HG03565 (cell line): ENCODE data around the gene SH3BGRL2.
"Not testable (repeated sequence)": the region's sequence is repeated elsewhere in the genome, so short reads cannot be mapped to it uniquely, and the experiment has no call there.

Source experiments
- ATAC-seq: cut with Tn5 transposase; IDR thresholded peaks from one replicate; pipeline ENCODE4 v1.9.1; 2021; ENCODE audit warnings: mild to moderate bottlenecking, moderate library complexity; ENCODE audit not compliant: unreplicated experiment

Gene SH3BGRL2

GRCh38 chr6:79734374-79734773 is 103.2 kb downstream of the SH3BGRL2 start:
- ATAC-seq, result no peak

GRCh38 chr6:79735183-79735582 is 104.1 kb downstream of the SH3BGRL2 start:
- no peak for ATAC-seq

DNA sequence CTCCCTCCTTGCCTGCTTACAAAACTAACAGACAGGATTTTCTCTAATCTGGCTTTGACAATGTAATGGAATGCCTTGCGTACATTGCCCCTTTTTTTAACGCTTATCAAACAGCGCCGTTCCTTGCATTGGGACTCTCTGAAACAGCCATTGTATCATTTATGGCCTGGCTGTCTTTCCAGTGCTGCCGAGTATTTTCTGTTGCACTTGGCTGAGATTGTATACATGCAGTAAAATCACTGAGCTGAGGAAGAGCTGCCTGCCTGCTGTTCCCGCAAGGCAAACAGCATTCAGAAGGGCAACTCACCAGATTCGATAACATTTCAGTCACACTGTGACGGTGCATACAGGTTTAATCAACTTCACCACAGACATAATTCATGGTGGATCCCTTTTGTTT is 106.0 kb downstream of the SH3BGRL2 start:
- no peak for ATAC-seq

DNA sequence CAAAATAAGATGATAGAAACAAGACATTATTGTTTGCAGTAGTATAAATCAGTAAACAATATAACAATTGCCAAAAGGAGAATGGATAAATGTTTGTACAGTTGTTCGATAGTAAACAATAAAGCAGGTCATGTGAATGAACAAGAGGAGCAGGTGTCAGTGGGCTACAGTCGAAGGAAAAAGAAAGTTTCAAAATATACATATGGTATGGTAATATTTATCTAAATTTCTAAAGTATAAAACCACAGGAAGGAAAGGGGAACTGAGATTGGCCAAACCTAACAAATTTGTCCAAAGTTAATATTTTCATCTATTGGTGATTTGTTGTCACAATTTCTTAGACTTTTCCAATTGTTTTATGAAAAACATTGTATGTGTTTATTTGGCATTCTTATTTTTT is 110.9 kb downstream of the SH3BGRL2 start:
- no peak for ATAC-seq

DNA sequence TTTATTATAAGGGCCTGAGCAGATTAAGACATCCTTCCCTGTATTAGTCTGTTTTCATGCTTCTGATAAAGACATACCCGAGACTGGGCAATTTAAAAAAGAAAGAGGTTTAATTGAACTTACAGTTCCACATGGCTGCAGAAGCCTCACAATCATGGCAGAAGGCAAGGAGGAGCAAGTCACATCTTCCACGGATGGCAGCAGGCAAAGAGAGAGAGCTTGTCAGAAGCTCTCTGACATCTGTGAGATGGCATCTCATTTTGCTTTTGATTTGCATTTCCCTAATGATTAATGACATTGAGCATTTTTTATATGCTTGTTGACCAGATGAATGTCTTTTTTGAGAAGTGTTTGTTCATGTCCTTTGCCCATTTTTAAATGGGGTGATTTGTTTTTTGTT is 114.2 kb downstream of the SH3BGRL2 start:
- not testable (repeated sequence) for ATAC-seq

GRCh38 chr6:79746325-79746724 is 115.2 kb downstream of the SH3BGRL2 start:
- ATAC-seq, result not testable (repeated sequence)

DNA sequence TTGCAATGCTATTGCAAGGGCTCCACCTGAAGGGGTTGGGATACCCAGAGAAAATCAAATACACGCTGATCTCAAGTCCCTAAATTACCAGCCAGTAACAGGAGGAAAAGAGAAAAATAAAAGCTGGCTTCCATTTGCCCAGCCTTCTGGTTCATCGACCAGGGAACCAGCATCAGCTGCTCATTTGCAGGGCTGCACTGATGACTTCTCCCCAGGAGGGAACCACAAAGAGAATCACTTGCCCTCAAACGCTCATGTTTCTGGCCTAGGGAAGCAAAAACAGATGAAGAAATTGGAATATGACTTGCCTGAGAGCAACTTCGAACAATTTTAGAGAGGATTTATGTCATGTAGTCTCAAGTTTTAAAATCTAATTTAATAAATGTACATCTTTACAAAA is 119.7 kb downstream of the SH3BGRL2 start:
- ATAC-seq, result no peak
